K562 (cell line): Measurements from ENCODE around the gene CFAP92.
A peak's percentile ranks its signal among the peaks of the same experiment; 100 is the strongest.

Experiments
- PCBP1 ChIP-seq: fragments of 200-400 bp; formaldehyde crosslinking; IDR thresholded peaks from 2 replicates; pipeline ENCODE4 v1.6.1; 2018; ENCODE audit warnings: mild to moderate bottlenecking, low read depth, low read length; ENCODE audit not compliant: poor library complexity, severe bottlenecking
- POLR2A ChIP-seq: fragments of 450-650 bp; conservative IDR thresholded peaks from 2 replicates; pipeline ENCODE4 v1.6.1; 2016
- TAF9B ChIP-seq: fragments of 450-650 bp; IDR thresholded peaks from 2 replicates; pipeline ENCODE4 v1.6.1; 2018; ENCODE audit warnings: mild to moderate bottlenecking; ENCODE audit not compliant: partially characterized antibody
- TCF3 ChIP-seq: sonication (generic); formaldehyde crosslinking; IDR thresholded peaks from 2 replicates; pipeline ENCODE4 v1.4.0; 2020; ENCODE audit warnings: mild to moderate bottlenecking, missing genetic modification reagents
- TCF7L2 ChIP-seq: fragments of 150-350 bp; IDR thresholded peaks from 2 replicates; pipeline ENCODE4 v1.6.1; 2016; ENCODE audit warnings: low read depth, mild to moderate bottlenecking, low read length, moderate library complexity
- TFE3 ChIP-seq: fragments of 450-650 bp; formaldehyde crosslinking; IDR thresholded peaks from 2 replicates; pipeline ENCODE4 v1.4.0; 2020; ENCODE audit warnings: mild to moderate bottlenecking, mixed read lengths
- YY1 ChIP-seq, 3 experiments: IDR thresholded peaks; 2 replicates each; pipeline ENCODE4 v1.6.1; 2011; ENCODE audit warnings: low read length in 2 of 3, mild to moderate bottlenecking in 2 of 3, moderate library complexity in 2 of 3, borderline replicate concordance in 1 of 3, control low read depth in 1 of 3, low read depth in 1 of 3; ENCODE audit not compliant: insufficient read depth in 3 of 3, insufficient replicate concordance in 2 of 3, control insufficient read depth in 1 of 3, insufficient read length in 1 of 3; ENCODE audit errors: extremely low read depth in 1 of 3
- TF ChIP-seq, protein P1 (sequence below), 3 experiments: IDR thresholded peaks in 2 of 3; conservative IDR thresholded peaks in 1 of 3; 2 replicates each; pipeline ENCODE4 v1.5.1; 2011 to 2012; ENCODE audit warnings: low read length in 3 of 3, mild to moderate bottlenecking in 3 of 3, control low read depth in 2 of 3, improper control_type of control experiment in 1 of 3, inconsistent platforms in 1 of 3, low read depth in 1 of 3, mixed read lengths in 1 of 3, moderate library complexity in 1 of 3; ENCODE audit not compliant: insufficient read depth in 2 of 3
- TF ChIP-seq, protein P2 (sequence below): sonication (generic); formaldehyde crosslinking; IDR thresholded peaks from 2 replicates; pipeline ENCODE4 v1.8.0; 2022; ENCODE audit warnings: mild to moderate bottlenecking, missing genetic modification reagents
- TF ChIP-seq, protein P3 (sequence below): sonication (generic); formaldehyde crosslinking; IDR thresholded peaks from 2 replicates; pipeline ENCODE4 v1.8.1; 2023; ENCODE audit warnings: mild to moderate bottlenecking, missing genetic modification reagents
- TF ChIP-seq, protein P4 (sequence below): fragments of 250-450 bp; sonication (Bioruptor Pico); IDR thresholded peaks from 2 replicates; pipeline ENCODE4 v1.5.0; 2021

GRCh38 chr3:128879125-128879969, 114.5 kb downstream of the CFAP92 start, which contains the start of gene ACAD9:
- TF ChIP-seq, protein P1, sequence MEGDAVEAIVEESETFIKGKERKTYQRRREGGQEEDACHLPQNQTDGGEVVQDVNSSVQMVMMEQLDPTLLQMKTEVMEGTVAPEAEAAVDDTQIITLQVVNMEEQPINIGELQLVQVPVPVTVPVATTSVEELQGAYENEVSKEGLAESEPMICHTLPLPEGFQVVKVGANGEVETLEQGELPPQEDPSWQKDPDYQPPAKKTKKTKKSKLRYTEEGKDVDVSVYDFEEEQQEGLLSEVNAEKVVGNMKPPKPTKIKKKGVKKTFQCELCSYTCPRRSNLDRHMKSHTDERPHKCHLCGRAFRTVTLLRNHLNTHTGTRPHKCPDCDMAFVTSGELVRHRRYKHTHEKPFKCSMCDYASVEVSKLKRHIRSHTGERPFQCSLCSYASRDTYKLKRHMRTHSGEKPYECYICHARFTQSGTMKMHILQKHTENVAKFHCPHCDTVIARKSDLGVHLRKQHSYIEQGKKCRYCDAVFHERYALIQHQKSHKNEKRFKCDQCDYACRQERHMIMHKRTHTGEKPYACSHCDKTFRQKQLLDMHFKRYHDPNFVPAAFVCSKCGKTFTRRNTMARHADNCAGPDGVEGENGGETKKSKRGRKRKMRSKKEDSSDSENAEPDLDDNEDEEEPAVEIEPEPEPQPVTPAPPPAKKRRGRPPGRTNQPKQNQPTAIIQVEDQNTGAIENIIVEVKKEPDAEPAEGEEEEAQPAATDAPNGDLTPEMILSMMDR (IDR thresholded peaks at IDR 0.05 in 2 of 3, conservative IDR thresholded peaks at IDR 0.05 in 1 of 3; ENCODE audit: insufficient read depth in 2 of 3, low read depth in 1 of 3, low read length in 3 of 3) = no peak; a peak in 1 of 6 replicates
- peak; percentile 89 for TF ChIP-seq POLR2A
- no peak for TF ChIP-seq PCBP1
- peak in 2 of 3 experiments; percentile 7 to 17 for TF ChIP-seq YY1 (IDR thresholded peaks at IDR 0.05; ENCODE audit: borderline replicate concordance in 1 of 3, control insufficient read depth in 1 of 3, extremely low read depth in 1 of 3, insufficient read depth in 3 of 3, insufficient read length in 1 of 3, insufficient replicate concordance in 2 of 3, low read depth in 1 of 3, low read length in 2 of 3)
- TF ChIP-seq TCF7L2 = no peak
- TF ChIP-seq TAF9B = peak; percentile 74
- TF ChIP-seq, protein P2, sequence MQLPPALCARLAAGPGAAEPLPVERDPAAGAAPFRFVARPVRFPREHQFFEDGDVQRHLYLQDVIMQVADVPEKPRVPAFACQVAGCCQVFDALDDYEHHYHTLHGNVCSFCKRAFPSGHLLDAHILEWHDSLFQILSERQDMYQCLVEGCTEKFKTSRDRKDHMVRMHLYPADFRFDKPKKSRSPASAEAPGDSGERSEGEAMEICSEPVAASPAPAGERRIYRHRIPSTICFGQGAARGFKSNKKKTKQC (CRISPR knock-in tag) = peak; percentile 81; the same call in 1 of the 2 replicates
- peak; percentile 97 for TF ChIP-seq TFE3 (CRISPR knock-in tag)
- TF ChIP-seq, protein P3, sequence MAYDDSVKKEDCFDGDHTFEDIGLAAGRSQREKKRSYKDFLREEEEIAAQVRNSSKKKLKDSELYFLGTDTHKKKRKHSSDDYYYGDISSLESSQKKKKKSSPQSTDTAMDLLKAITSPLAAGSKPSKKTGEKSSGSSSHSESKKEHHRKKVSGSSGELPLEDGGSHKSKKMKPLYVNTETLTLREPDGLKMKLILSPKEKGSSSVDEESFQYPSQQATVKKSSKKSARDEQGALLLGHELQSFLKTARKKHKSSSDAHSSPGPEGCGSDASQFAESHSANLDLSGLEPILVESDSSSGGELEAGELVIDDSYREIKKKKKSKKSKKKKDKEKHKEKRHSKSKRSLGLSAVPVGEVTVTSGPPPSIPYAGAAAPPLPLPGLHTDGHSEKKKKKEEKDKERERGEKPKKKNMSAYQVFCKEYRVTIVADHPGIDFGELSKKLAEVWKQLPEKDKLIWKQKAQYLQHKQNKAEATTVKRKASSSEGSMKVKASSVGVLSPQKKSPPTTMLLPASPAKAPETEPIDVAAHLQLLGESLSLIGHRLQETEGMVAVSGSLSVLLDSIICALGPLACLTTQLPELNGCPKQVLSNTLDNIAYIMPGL = 0 out of 2 replicates have a peak, but pooled peaks have one; percentile 13
- TF ChIP-seq, protein P4, sequence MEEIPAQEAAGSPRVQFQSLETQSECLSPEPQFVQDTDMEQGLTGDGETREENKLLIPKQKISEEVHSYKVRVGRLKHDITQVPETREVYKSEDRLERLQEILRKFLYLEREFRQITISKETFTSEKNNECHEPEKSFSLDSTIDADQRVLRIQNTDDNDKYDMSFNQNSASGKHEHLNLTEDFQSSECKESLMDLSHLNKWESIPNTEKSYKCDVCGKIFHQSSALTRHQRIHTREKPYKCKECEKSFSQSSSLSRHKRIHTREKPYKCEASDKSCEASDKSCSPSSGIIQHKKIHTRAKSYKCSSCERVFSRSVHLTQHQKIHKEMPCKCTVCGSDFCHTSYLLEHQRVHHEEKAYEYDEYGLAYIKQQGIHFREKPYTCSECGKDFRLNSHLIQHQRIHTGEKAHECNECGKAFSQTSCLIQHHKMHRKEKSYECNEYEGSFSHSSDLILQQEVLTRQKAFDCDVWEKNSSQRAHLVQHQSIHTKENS = no peak
- TF ChIP-seq TCF3 (CRISPR knock-in tag) = peak; percentile 41
